ENCODE results near the gene TGFBR2.

TGFBR2 gene

DNA sequence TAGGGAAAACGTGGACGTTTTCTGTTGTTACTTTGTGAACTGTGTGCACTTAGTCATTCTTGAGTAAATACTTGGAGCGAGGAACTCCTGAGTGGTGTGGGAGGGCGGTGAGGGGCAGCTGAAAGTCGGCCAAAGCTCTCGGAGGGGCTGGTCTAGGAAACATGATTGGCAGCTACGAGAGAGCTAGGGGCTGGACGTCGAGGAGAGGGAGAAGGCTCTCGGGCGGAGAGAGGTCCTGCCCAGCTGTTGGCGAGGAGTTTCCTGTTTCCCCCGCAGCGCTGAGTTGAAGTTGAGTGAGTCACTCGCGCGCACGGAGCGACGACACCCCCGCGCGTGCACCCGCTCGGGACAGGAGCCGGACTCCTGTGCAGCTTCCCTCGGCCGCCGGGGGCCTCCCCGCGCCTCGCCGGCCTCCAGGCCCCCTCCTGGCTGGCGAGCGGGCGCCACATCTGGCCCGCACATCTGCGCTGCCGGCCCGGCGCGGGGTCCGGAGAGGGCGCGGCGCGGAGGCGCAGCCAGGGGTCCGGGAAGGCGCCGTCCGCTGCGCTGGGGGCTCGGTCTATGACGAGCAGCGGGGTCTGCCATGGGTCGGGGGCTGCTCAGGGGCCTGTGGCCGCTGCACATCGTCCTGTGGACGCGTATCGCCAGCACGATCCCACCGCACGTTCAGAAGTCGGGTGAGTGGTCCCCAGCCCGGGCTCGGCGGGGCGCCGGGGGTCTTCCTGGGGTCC, at the start of gene TGFBR2:
TGFBR2 (plus strand) TSS at position 301 of the 731 bp plus-strand sequence; CDS start at position 584, 283 bp downstream.
- FAIRE-seq = peak; percentile 79

DNA sequence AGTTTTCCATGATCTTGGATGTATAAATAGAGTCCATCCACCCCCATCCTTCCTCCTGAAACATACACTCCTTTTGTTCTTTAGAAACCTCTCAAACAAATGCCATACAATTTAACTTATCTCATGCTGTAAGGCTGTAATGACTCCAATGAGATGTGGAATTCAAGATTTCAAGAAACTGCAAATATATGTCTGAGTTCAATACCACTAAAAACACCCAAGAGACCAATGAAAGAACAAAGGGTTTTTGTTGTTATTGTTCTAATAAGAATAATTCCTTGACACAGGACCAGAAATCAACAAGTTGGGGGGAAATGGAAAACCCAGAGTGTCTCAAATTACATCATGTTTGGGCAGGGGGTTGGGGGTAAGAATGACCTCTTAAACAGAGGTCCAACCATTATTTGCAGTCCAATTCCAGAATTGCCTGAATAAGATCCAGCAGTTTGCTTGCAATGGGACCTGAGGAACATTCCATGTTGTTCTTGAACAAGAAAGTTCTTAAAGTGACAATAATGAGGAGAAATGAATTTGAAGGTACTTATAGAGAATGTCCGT, 48.6 kb upstream of the TGFBR2 start:
- FAIRE-seq (no peak), DNase-seq (ENCODE audit: insufficient read length, low spot score) (no peak)

More for the DNA sequence above, at the start of gene TGFBR2:
- peak; percentile 36 for DNase-seq (ENCODE audit: insufficient read length, low spot score)

DNA sequence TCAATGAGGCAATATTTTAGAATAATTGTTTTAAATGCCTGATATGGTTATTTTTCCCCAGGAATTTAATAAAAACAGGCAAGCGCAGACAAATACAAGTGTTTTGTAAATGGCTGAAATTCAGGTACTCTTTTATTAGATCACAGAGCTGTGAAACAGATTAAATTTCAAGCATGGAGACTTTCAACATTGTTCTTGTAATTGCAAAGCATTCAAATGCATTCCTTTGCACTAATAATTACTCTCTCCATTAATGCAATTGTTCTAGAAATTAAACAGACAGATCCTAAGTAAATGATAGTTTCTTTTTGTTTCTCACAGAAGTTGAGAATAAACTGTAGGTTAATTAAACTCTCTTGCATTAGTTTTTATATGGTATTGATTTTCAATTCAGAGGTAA, 42.4 kb upstream of the TGFBR2 start:
- DNase-seq (ENCODE audit: insufficient read length, low spot score) = no peak
- FAIRE-seq = no peak

DNA sequence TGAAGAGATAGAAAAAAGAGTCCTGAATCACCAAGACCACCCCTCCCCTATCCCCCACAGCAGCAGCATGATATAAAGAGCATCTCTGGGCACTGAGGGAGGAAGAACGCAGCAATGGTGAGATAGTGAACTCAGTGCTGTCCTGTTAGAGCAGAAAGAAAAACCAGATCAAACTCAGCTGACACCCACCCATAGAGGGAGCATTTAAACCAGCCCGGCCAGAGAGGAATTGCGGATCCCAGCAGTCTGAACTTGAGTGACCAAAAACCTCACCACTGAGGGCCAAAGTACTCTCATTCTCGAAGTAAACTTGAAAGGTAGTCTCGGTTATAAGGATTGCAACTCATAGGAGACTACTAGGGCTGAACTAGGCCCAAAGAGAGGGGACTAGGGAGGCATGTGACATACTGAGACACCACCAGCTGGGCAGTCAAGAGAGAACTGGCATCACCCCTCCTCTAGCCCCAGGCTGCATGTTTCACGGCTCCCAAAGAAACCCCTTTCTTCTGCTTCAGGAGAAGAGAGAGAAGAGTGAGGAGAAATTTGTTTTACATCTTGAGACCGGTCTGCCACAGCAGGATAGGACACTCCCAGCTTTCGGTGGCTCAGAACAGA, 39.2 kb upstream of the TGFBR2 start:
- DNase-seq (ENCODE audit: insufficient read length, low spot score) (no peak), FAIRE-seq (no peak)

DNA sequence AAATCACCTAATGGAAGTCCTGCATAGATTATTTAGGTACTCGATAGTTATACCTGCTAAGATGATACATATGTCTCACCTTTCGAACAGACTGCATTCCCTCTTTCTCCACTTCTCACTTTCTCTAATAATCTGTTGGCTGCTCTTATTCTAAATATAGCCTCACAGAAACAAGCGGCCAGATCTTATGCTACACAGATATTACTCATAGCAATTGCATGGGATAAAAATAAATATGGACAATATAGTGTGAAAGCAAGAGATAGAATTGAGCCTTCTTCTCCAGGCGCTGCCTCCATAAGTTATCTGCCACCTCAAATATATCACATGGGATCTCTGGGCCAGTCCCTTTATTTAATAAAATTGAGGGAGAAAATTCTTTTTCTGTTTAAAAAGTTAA, 29.5 kb upstream of the TGFBR2 start:
- FAIRE-seq = no peak
- DNase-seq (ENCODE audit: insufficient read length, low spot score) = no peak

DNA sequence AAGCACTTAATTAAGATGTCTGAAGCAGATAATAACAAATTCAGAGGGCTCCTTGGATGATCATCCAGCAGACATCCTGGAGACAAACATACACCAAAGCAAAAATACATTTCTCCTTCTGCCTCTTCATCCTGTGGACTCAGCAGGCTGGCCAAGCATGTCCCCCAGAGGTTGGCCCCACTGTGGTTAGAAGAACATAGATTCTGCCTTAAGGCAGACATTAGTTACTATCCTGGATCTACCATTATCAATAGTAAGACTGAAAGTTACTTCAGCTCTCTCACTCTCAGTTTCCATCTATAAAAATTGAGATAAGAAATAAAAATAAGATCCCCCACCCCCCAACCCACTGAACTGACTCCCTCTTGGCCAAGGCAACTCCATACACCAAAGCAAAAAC, 28.6 kb upstream of the TGFBR2 start:
- peak; percentile 55 for FAIRE-seq
- no peak for DNase-seq (ENCODE audit: insufficient read length, low spot score)

DNA sequence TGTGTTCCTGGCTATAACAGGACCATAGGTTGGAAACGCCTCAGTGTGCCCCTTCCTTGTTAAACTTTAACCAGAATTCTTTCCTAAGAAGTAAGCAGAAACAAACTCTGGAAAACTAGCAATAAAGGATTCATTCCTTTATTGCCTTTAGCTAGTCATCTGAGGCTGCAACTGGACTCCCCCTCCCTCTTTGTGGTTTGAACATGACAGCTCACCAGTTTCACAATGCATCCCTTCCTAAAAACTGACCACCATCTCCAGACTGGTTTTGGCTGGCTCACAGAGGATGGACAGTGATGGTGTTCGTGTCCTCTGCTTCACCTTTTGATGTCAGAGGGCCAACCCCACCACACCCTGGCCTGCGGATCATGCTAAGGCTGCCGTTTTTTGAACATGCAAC, 27.9 kb upstream of the TGFBR2 start:
- DNase-seq (ENCODE audit: insufficient read length, low spot score) = no peak

DNA sequence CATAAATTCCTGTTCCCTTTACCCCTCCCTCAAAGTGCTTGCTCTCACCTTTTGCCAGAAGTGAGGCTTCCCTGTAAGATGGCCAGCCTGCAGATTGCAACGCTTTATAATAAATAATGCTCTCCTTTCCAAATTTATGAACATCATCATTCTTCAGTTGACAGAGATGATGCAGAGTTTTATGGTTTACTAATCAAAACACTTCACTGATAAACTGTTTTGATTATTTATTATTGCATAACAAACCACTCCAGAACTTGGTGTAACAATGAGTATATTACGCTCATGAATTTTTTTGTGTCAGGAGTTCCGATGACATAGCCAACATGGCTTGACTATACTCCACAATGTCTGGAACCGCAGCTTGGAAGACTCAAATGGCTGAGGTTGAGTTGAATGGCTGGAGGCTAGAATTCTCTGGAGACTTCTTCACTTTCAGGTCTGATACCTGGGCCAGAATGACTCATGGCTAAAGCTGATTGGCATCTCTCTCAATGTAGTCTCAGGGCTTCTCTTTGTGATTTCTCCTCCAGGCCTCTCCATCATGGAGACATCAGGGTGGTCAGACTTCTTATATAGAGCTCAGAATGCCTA, 27.3 kb upstream of the TGFBR2 start:
- FAIRE-seq (no peak), DNase-seq (ENCODE audit: insufficient read length, low spot score) (no peak)

More for the DNA sequence above, 27.9 kb upstream of the TGFBR2 start:
- no peak for FAIRE-seq

DNA sequence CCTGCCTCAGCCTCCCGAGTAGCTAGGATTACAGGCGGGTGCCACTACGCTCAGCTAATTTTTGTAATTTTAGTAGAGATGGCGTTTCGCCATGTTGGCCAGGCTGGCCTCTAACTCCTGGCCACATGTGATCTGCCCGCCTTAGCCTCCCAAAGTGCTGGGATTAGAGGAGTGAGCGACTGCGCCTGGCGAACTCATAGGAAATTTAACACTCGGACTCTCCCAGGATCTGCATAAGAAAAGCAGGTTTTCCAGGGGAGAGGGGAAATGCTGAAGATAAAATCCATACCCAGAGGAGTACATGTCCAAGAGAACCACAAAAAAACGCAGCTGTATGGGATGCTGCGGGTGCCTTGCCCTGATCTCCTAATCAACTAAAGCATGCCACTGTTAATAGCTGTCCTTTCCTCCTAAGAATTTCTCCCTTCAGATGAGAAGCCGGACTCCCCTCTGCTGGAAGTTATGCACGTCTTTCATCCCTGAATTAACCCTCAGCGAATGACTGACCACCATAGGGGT, 25.3 kb upstream of the TGFBR2 start:
- DNase-seq (ENCODE audit: insufficient read length, low spot score) = no peak
- no peak for FAIRE-seq

DNA sequence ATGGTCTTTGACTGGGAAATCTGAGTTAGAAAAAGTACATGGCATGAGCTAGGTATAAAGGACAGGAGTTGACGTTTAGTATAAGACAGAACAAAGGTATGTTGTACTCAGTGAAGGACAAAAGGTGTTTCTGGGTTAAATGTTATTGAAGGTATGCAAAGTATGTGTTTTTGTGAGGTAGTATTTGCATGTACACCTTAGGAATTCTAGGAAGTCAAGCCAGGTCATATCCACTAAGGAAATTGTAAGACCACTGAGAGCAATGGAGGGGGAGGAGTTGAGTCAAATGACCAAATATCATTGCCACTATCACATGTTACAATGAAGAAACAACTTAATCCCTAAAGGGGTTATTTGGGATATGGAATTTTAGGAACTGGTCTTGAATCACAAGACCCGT, 24.4 kb upstream of the TGFBR2 start:
- DNase-seq (ENCODE audit: insufficient read length, low spot score) = no peak
- FAIRE-seq = no peak

DNA sequence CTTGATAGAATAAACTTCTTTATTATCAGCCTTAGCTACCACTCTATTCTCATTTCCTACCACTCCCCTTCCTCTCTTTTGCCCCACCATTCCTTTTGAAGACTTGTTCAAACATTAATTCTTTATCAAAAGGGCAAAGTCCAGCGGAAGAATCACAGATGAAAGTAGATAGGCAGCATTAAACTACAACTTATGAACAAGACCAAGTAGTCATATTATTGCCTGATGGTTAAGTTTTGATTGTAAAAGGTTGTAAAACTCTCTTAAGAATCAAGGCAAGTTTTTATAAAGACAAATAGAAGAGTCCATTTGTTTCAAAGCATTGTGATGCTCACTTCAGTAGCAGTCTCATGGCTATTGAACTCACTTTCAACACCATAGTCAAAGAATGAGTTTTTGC, 22.4 kb upstream of the TGFBR2 start:
- DNase-seq (ENCODE audit: insufficient read length, low spot score) = no peak
- no peak for FAIRE-seq

DNA sequence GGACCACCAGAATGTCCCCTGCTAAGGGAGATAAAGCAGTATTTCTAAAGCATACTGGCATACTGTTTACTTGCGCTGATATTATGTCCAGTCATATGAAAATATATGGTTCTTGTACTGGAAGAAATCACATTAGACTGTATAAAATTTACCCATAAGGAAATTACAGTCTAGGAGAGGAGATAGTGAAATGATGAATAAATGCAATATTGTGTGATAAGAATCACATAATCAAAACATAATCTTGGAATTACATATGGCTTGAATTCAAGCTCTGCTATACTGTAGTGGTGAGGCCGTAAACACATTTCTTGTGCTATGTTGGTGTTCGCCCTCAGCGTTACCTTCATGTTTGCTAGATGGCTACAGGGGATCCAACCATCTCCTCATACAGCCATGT, 20.7 kb upstream of the TGFBR2 start:
- DNase-seq (ENCODE audit: insufficient read length, low spot score) = no peak
- no peak for FAIRE-seq

DNA sequence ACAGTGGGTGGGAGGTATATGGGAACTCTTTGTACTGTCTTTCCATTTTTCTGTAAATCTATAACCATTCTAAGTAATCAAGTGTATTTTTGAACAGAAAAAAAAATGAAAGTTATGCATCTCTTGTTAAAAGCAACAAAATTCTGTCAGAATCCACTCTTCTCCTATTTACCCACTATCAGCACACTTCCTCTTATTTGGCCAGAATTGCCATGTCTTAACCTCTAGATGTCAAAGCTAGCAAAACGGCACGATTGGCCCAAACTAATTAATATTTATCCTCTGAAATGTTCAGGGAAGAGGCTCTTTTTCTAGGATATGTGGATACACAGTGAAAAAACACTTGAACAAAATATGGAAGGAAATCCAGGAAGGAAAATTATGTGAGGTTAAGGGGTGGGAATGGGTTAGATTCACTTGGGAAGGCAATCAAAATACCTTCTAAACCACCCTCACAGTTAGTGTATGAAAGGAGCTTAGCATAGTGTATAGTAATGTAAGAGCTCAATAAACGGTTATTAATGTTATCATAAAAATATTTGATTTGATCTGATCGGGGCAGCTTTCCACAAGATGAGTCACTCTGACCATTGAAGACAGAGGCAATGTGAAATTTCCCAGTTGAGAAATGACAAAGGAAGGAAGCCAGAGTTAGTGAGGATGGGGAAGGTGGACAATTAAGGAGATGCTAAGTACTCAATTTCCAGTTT, 20.1 kb upstream of the TGFBR2 start:
- DNase-seq (ENCODE audit: insufficient read length, low spot score) = no peak

DNA sequence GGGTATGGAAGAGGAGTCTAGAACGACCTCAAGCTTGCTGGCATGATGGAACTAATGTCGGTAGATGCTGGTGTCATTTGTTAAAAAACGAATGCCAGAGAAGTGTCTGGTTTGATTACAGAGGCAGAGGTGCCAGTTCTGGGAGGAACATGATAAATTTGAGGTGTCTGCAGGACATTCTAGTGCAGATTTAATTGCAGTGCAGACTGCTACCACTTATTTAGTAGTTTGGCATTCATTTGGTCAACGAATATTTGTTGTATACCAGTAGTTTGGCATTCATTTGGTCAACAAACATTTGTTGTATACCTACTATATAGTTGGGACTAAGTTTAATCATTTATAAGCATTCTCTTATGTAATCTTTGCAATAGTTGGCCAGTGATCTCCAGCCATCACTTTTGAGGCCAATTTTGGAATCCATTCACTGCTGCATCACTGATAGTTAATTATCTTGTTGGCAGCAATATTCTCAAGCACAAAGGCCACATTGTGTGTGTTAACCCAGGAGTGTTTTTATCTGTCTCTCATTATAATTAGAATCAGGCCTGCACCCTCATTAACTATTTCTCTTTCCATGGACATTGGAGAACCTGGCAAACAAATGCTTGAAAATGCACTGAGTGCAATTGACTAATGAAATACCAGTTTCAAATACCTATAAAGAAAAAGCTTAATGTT, 19.5 kb upstream of the TGFBR2 start:
- FAIRE-seq = no peak
- no peak for DNase-seq (ENCODE audit: insufficient read length, low spot score)

More for the DNA sequence above, 20.1 kb upstream of the TGFBR2 start:
- no peak for FAIRE-seq

DNA sequence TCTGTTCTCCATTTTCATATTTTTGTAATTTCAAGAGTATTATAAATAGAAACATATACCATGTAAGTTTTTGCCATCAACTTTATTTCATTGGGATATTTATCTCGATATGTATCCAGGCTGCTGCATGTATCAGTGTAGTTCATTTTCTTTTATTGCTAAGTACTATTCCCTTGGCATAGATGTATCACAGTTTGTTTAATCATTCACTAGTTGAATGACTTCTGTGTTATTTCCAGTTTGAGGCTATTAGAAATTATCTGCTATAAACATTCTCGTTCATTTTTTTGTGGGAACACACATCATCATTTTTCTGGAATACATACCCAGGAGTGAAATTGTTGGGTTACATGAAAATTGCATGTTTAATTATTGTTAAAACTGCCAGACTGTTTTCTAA, 18.5 kb upstream of the TGFBR2 start:
- no peak for DNase-seq (ENCODE audit: insufficient read length, low spot score)
- no peak for FAIRE-seq

DNA sequence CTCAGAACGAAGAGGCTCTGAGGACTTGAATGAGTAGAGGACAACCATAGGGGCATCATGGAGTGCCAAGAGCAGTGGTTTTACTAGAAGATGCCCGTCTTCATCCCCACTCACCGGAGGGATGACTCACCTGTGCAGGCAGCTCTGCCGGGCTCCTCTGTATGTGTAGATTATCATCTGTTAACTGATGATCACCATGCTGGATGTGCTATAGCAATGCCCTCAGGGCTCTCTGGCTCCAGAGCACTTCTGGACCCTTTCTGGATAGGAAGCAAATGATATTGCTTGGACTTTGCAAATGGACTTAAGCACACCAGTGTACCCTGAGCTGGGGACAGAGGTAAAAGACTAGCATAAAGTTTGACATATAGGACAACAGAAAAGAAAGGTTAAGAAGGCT, 10.2 kb upstream of the TGFBR2 start:
- no peak for DNase-seq (ENCODE audit: insufficient read length, low spot score)
- no peak for FAIRE-seq

DNA sequence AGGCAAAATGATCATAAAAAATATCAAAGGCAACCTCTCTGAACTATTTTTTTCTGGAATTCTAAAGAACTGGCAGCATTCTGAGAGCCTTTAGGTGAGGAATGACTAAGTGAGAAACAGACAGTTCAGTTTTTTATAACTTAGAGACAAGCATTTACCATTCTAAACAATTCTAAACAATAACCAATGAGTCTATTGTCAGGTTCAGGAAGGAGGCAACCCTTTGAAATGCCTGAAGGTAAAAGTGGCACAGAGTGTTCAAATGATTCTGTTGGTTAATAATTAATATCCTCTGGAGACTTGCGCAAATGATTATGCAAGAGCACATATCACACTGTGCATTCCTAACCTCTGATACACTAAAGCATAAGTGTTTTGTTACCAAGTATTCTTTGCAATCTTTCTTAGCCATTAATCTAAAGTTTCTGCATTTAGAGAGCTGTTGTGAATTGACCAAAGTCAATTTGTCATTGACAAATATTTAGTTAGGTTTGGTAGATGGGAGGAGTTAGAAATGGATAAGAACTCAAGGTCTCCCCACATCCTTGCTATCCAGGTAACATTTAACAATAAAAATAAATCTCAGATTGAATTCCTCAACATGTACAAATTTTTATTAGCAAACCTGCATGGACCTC, 9.2 kb upstream of the TGFBR2 start:
- no peak for DNase-seq (ENCODE audit: insufficient read length, low spot score)
- FAIRE-seq = no peak

DNA sequence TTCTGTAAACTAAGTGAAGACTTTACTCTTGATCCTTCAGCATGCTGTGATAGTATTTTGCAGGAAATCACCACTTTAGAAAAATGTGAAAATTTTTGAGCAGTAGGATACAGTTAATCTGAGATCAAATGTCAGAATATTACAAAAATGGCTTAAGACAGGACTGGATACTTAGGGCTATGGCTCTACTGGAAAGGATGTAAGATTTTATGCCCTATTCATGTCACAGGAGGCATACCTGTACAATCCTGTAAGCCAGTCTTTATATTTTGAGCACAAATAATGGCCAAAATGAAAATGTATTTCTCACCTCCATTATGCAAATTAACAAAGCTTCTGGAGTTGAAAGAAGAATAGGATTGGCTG, 8.6 kb upstream of the TGFBR2 start:
- FAIRE-seq = no peak
- no peak for DNase-seq (ENCODE audit: insufficient read length, low spot score)

DNA sequence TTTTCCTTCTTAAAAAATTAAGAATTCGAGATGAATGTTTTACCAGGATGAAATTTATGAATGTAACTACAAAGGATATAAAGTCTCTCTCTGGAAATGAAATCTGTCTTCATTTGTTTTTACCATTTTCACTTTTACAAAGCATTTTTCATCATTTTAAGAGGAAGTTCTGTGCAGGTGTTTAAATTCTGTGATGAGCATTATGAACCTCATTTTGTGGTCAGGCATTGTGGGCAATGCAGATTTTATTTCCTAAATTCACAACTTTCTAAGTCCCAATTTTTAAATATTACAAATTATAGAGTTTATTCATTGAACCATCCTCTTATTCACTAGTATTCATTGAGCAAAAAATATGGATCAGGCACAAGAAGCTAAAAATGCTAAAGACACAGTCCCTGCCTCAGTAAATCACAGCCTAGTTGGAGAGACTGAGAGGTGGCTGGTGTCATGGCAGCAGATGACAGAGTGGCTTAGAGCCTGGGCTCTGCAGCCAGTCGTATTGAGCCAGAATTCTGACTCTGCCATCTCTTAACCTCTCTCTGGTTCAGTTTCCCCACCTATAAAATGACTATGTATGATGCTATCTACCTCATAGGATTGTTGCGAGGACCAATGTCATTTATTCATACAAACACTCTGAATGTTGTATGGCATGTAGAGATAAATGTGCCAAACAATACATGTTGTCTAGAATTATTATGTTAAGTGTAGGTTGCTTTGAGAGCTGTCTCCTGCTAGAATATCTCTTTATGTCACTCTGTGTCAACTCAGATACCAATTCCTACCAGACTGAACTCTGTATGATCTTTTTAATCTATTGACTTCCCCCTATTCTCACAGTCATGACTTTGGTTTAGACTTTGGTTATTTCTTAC, 7.5 kb upstream of the TGFBR2 start:
- DNase-seq (ENCODE audit: insufficient read length, low spot score) (no peak), FAIRE-seq (no peak)

All from GM19239 (cell line).